ENCODE data around the gene CS. TPM values are rescaled to one million over a fixed set of nuclear protein-coding genes. Genes with fewer than 3 reads are reported as not detected.
"Not testable (repeated sequence)": the region's sequence is repeated elsewhere in the genome, so short reads cannot be mapped to it uniquely, and the experiment has no call there.

CS gene
- total RNA-seq, 1 donor from 2014 or later: 212 TPM

GRCh38 chr12:56336361-56337167 lies 36.4 kb upstream of the CS start:
- Histone ChIP-seq H2AFZ (ENCODE audit: low read depth, low read length) (no peak overlapping the region), H3K36me3 (ENCODE audit: insufficient read depth, low read length) (no peaks in the 10 kb centered on the region), H3K79me2 (ENCODE audit: insufficient read depth, low read length) (no peaks in the 10 kb centered on the region), H3K9me3 (ENCODE audit: insufficient read depth, low read depth, low read length) (no peaks in the 10 kb centered on the region), H3K4me2 (ENCODE audit: low read length) (no peak overlapping the region), H3K27ac (ENCODE audit: low read depth, low read length) (no peak overlapping the region), H3K27me3 (ENCODE audit: insufficient read depth, low read length) (no peaks in the 10 kb centered on the region), H3K4me1 (ENCODE audit: insufficient read depth, low read length) (peaks cover 21% of the 10 kb centered on the region), H3K9ac (ENCODE audit: low read length) (no peak overlapping the region), H3K4me3 (ENCODE audit: insufficient read depth, low read depth, low read length) (no peak overlapping the region), H4K20me1 (ENCODE audit: insufficient read depth, low read length) (no peaks in the 10 kb centered on the region)
- H3K4me1 Mint-ChIP-seq (ENCODE audit: low read depth, unreplicated experiment): peaks cover 10% of the 10 kb centered on the region
- H3K4me3 Mint-ChIP-seq (ENCODE audit: unreplicated experiment): no peak overlapping the region
- no peaks in the 10 kb centered on the region for H3K9me3 Mint-ChIP-seq (ENCODE audit: unreplicated experiment)
- peak overlapping the region; percentile 66 for H3K27ac Mint-ChIP-seq (ENCODE audit: unreplicated experiment)
- TF ChIP-seq EZH2 (IDR thresholded peaks at IDR 0.05; ENCODE audit: insufficient read depth, low read length): no peak
- TF ChIP-seq, protein P1, sequence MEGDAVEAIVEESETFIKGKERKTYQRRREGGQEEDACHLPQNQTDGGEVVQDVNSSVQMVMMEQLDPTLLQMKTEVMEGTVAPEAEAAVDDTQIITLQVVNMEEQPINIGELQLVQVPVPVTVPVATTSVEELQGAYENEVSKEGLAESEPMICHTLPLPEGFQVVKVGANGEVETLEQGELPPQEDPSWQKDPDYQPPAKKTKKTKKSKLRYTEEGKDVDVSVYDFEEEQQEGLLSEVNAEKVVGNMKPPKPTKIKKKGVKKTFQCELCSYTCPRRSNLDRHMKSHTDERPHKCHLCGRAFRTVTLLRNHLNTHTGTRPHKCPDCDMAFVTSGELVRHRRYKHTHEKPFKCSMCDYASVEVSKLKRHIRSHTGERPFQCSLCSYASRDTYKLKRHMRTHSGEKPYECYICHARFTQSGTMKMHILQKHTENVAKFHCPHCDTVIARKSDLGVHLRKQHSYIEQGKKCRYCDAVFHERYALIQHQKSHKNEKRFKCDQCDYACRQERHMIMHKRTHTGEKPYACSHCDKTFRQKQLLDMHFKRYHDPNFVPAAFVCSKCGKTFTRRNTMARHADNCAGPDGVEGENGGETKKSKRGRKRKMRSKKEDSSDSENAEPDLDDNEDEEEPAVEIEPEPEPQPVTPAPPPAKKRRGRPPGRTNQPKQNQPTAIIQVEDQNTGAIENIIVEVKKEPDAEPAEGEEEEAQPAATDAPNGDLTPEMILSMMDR (IDR thresholded peaks at IDR 0.05; ENCODE audit: insufficient read depth, low read depth, low read length): no peak
- H3K36me3 Mint-ChIP-seq (ENCODE audit: low read depth, unreplicated experiment): peaks cover 8% of the 10 kb centered on the region
- H3K27me3 Mint-ChIP-seq (ENCODE audit: low read depth, unreplicated experiment): no peaks in the 10 kb centered on the region
- DNase-seq (ENCODE audit: low read depth) (no peak), FAIRE-seq (no peak)

DNA sequence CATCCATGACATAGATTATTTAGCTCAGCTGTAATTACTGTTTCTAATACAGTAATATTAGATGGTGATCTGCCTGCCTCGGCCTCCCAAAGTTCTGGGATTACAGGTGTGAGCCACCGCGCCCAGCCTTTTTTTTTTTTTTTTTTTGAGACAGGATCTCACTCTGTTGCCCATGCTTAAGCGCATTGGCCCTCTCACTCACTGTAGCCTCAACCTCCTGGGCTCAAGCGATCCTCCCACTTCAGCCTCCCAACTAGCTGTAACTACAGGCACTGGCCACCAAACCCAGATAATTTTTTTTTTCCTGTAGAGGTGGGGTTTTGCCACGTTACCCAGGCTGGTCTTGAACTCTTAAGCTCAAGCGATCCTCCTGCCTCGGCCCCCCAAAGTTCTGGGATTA lies 35.4 kb upstream of the CS start:
- DNase-seq (ENCODE audit: low read depth); H3K9me3 Mint-ChIP-seq (ENCODE audit: unreplicated experiment); H3K36me3 ChIP-seq (ENCODE audit: insufficient read depth, low read length); H3K27me3 ChIP-seq (ENCODE audit: insufficient read depth, low read length); H3K4me3 Mint-ChIP-seq (ENCODE audit: unreplicated experiment); H2AFZ ChIP-seq (ENCODE audit: low read depth, low read length); H3K27me3 Mint-ChIP-seq (ENCODE audit: low read depth, unreplicated experiment); H3K4me2 ChIP-seq (ENCODE audit: low read length); FAIRE-seq; H3K27ac Mint-ChIP-seq (ENCODE audit: unreplicated experiment); H3K36me3 Mint-ChIP-seq (ENCODE audit: low read depth, unreplicated experiment); H3K79me2 ChIP-seq (ENCODE audit: insufficient read depth, low read length); H3K27ac ChIP-seq (ENCODE audit: low read depth, low read length); H4K20me1 ChIP-seq (ENCODE audit: insufficient read depth, low read length); H3K9ac ChIP-seq (ENCODE audit: low read length); H3K9me3 ChIP-seq (ENCODE audit: insufficient read depth, low read depth, low read length); H3K4me3 ChIP-seq (ENCODE audit: insufficient read depth, low read depth, low read length): not testable (repeated sequence)
- peaks cover 10% of the 10 kb centered on the region for H3K4me1 Mint-ChIP-seq (ENCODE audit: low read depth, unreplicated experiment)
- H3K4me1 ChIP-seq (ENCODE audit: insufficient read depth, low read length): peaks cover 21% of the 10 kb centered on the region

- H3K36me3 Mint-ChIP-seq (ENCODE audit: low read depth, unreplicated experiment): peaks cover 3% of the 10 kb centered on the region
Measured at GRCh38 chr12:56334490-56334793, 34.3 kb upstream of the CS start.

More at GRCh38 chr12:56334490-56334793, 34.3 kb upstream of the CS start:
- Mint-ChIP-seq H3K27ac (ENCODE audit: unreplicated experiment) (peak overlapping the region; percentile 99), H3K9me3 (ENCODE audit: unreplicated experiment) (no peaks in the 10 kb centered on the region), H3K27me3 (ENCODE audit: low read depth, unreplicated experiment) (no peaks in the 10 kb centered on the region), H3K4me3 (ENCODE audit: unreplicated experiment) (peak overlapping the region; percentile 92), H3K4me1 (ENCODE audit: low read depth, unreplicated experiment) (peaks cover 10% of the 10 kb centered on the region)
- Histone ChIP-seq H3K27me3 (ENCODE audit: insufficient read depth, low read length) (no peaks in the 10 kb centered on the region), H4K20me1 (ENCODE audit: insufficient read depth, low read length) (no peaks in the 10 kb centered on the region), H3K9me3 (ENCODE audit: insufficient read depth, low read depth, low read length) (no peaks in the 10 kb centered on the region), H3K4me1 (ENCODE audit: insufficient read depth, low read length) (peaks cover 21% of the 10 kb centered on the region), H3K27ac (ENCODE audit: low read depth, low read length) (peak overlapping the region; percentile 95), H3K9ac (ENCODE audit: low read length) (peak overlapping the region; percentile 87), H3K79me2 (ENCODE audit: insufficient read depth, low read length) (no peaks in the 10 kb centered on the region), H3K4me2 (ENCODE audit: low read length) (peak overlapping the region; percentile 89), H2AFZ (ENCODE audit: low read depth, low read length) (peak overlapping the region; percentile 73), H3K36me3 (ENCODE audit: insufficient read depth, low read length) (no peaks in the 10 kb centered on the region), H3K4me3 (ENCODE audit: insufficient read depth, low read depth, low read length) (peak overlapping the region; percentile 68)
- no peak for TF ChIP-seq EZH2 (IDR thresholded peaks at IDR 0.05; ENCODE audit: insufficient read depth, low read length)
- TF ChIP-seq, protein P1 (IDR thresholded peaks at IDR 0.05; ENCODE audit: insufficient read depth, low read depth, low read length): no peak
- DNase-seq (ENCODE audit: low read depth) (no peak), FAIRE-seq (no peak)

Data from astrocyte (in vitro differentiated cells and primary cell).